Neuronal stem cell (in vitro differentiated cells): ENCODE results near the gene PAXX.

ENCODE experiments used
- DNase-seq: peaks from one replicate; pipeline ENCODE4 v3.0.0-alpha.2; 2013; ENCODE audit warnings: low spot score
- H2AFZ ChIP-seq: one replicate; pipeline ENCODE4 v1.6.1; 2013; ENCODE audit warnings: mild to moderate bottlenecking, low read length, inconsistent platforms
- H2AK5ac ChIP-seq: 2 replicates; pipeline ENCODE4 v1.6.1; 2013; ENCODE audit warnings: low read depth, mild to moderate bottlenecking, inconsistent platforms, low read length, moderate library complexity, mixed read lengths
- H2BK120ac ChIP-seq: 2 replicates; pipeline ENCODE4 v1.6.1; 2013; ENCODE audit warnings: low read depth, mild to moderate bottlenecking, inconsistent platforms, low read length, moderate library complexity, mixed read lengths
- H2BK12ac ChIP-seq: one replicate; pipeline ENCODE4 v1.6.1; 2013; ENCODE audit warnings: low read length, inconsistent platforms
- H2BK15ac ChIP-seq: 2 replicates; pipeline ENCODE4 v1.6.1; 2013; ENCODE audit warnings: mild to moderate bottlenecking, low read length, inconsistent platforms, mixed read lengths
- H2BK5ac ChIP-seq: one replicate; pipeline ENCODE4 v1.6.1; 2013; ENCODE audit warnings: inconsistent platforms, mild to moderate bottlenecking, low read length, moderate library complexity
- H3K14ac ChIP-seq: one replicate; pipeline ENCODE4 v1.6.1; 2013; ENCODE audit warnings: low read length, inconsistent platforms
- H3K18ac ChIP-seq: 2 replicates; pipeline ENCODE4 v1.6.1; 2013; ENCODE audit warnings: low read length, inconsistent platforms
- H3K23ac ChIP-seq: 2 replicates; pipeline ENCODE4 v1.6.1; 2013; ENCODE audit warnings: low read depth, mild to moderate bottlenecking, mixed read lengths, low read length, inconsistent platforms; ENCODE audit not compliant: poor library complexity
- H3K27ac ChIP-seq: replicated peaks from 3 replicates; pipeline ENCODE4 v1.5.1; 2013; ENCODE audit warnings: low read length, inconsistent platforms
- H3K27me3 ChIP-seq, 3 experiments: 2 replicates each; pipeline ENCODE4 v1.6.1; 2013; ENCODE audit warnings: low read length in 3 of 3, mild to moderate bottlenecking in 2 of 3, inconsistent platforms in 1 of 3, low read depth in 1 of 3, mixed read lengths in 1 of 3, moderate library complexity in 1 of 3; ENCODE audit not compliant: control insufficient read depth in 3 of 3, insufficient read depth in 3 of 3
- H3K36me3 ChIP-seq, 2 donors: replicated peaks in 1 of 2; 2 replicates each; pipeline ENCODE4 v1.6.1; 2013; ENCODE audit warnings: low read length in 2 of 2; ENCODE audit not compliant: control insufficient read depth in 2 of 2, insufficient read depth in 2 of 2
- H3K4ac ChIP-seq: 2 replicates; pipeline ENCODE4 v1.6.1; 2013; ENCODE audit warnings: inconsistent platforms, mild to moderate bottlenecking, low read length, moderate library complexity
- H3K4me1 ChIP-seq, 2 donors: 1 replicate in 1 of 2; 2 replicates in 1 of 2; pipeline ENCODE4 v1.6.1; 2013; ENCODE audit warnings: low read length in 2 of 2, low read depth in 1 of 2; ENCODE audit not compliant: control insufficient read depth in 2 of 2, insufficient read depth in 1 of 2
- H3K4me2 ChIP-seq: one replicate; pipeline ENCODE4 v1.6.1; 2013; ENCODE audit warnings: mild to moderate bottlenecking, low read length, inconsistent platforms; ENCODE audit not compliant: insufficient read depth, poor library complexity, severe bottlenecking
- H3K4me3 ChIP-seq, 2 donors: 2 replicates each; pipeline ENCODE4 v1.5.1; 2013; ENCODE audit warnings: low read length in 2 of 2, mild to moderate bottlenecking in 2 of 2, inconsistent platforms in 1 of 2, moderate library complexity in 1 of 2
- H3K79me1 ChIP-seq: one replicate; pipeline ENCODE4 v1.6.1; 2013; ENCODE audit warnings: low read depth, mild to moderate bottlenecking, inconsistent platforms, low read length, moderate library complexity
- H3K9ac ChIP-seq: one replicate; pipeline ENCODE4 v1.6.1; 2013; ENCODE audit warnings: mild to moderate bottlenecking, low read depth, low read length, inconsistent platforms; ENCODE audit not compliant: poor library complexity
- H3K9me3 ChIP-seq, 2 donors: replicated peaks in 1 of 2; 2 replicates each; pipeline versions ENCODE3 to v1.6.1; 2013; ENCODE audit warnings: low read length in 2 of 2, mild to moderate bottlenecking in 2 of 2, inconsistent platforms in 1 of 2, low read depth in 1 of 2, mixed read lengths in 1 of 2, moderate library complexity in 1 of 2; ENCODE audit not compliant: control insufficient read depth in 2 of 2, insufficient read depth in 1 of 2
- H4K8ac ChIP-seq: one replicate; pipeline ENCODE4 v1.6.1; 2013; ENCODE audit warnings: low read depth, mild to moderate bottlenecking, inconsistent platforms, low read length, moderate library complexity
- H4K91ac ChIP-seq: one replicate; pipeline ENCODE4 v1.6.1; 2013; ENCODE audit warnings: low read length, low read depth, mild to moderate bottlenecking, inconsistent platforms; ENCODE audit not compliant: poor library complexity
- whole genome bisulfite sequencing, 2 donors: extraction: QIAGEN DNeasy Blood & Tissue Kit; methylation state at CpG; one replicate each; pipeline ENCODE4 v1.1.7; 2013; ENCODE audit warnings: missing lambda C conversion rate in 2 of 2, mixed read lengths in 1 of 2; ENCODE audit not compliant: insufficient read length in 2 of 2, insufficient replicate concordance in 1 of 2; ENCODE audit errors: extremely low coverage in 2 of 2; 5-methylcytosine and 5-hydroxymethylcytosine counted together

PAXX gene

DNA sequence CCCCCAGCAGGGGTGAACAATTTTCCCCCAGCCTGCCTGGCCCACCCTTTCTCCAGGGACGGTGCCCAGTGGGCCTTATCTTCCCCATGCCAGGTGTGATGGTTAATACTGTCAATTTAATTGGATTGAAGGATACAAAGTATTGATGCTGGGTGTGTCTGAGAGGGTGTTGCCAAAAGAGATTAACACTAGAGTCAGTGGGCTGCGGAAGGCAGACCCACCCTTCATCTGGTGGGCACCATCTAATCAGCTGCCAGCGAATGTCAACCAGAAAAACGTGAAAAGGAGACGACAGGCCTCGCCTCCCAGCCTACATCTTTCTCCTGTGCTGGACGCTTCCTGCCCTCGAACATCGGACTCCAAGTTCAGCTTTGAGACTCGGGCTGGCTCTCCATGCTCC, 45.3 kb downstream of the PAXX start:
- H3K4me1 ChIP-seq: peaks cover 3 to 22% of the 10 kb centered on the region in 2 donors
- H4K8ac ChIP-seq: no peak overlapping the region
- H2BK120ac ChIP-seq: no peak overlapping the region
- H3K14ac ChIP-seq: no peak overlapping the region
- peaks cover 3 to 23% of the 10 kb centered on the region in 2 donors for H3K36me3 ChIP-seq
- no peak overlapping the region for H2BK15ac ChIP-seq
- no CpG with 5 or more reads among the region's 10 CpGs for WGBS, 2 donors
- H3K23ac ChIP-seq: no peak overlapping the region
- DNase-seq: no peak
- H3K27me3 ChIP-seq: no peaks in the 10 kb centered on the region
- no peak overlapping the region for H3K18ac ChIP-seq
- H3K9me3 ChIP-seq: no peaks in the 10 kb centered on the region
- H3K4me3 ChIP-seq: no peak overlapping the region
- no peak overlapping the region for H2BK12ac ChIP-seq
- no peak overlapping the region for H2BK5ac ChIP-seq
- H2AK5ac ChIP-seq: no peak overlapping the region
- no peak overlapping the region for H2AFZ ChIP-seq
- H3K79me1 ChIP-seq: peaks cover 4% of the 10 kb centered on the region
- no peak overlapping the region for H3K27ac ChIP-seq
- H3K4me2 ChIP-seq: no peak overlapping the region
- H4K91ac ChIP-seq: no peak overlapping the region
- peak overlapping the region; percentile 12 for H3K9ac ChIP-seq
- H3K4ac ChIP-seq: no peak overlapping the region

DNA sequence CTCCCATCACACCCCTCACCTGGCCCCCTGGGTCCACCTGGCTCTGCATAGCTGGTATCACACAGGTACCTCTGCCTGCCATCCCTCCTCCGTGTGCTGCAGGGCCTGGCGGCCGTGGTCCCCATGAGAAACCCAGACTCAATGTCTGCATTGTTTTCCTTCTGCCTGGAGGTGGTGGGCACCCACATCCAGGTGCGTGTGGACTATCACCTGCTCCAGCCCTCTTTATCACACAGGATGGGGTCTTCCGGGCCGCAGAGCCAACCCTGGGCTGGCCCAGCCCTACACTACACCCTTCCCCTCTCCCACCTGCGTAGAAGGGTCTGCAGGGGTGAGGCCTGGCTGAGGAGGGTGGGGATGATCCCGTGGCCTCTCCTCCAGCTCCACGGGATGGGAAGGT, 46.7 kb downstream of the PAXX start:
- Histone ChIP-seq H3K9ac (peak overlapping the region; percentile 50), H3K27ac (no peak overlapping the region), H3K18ac (no peak overlapping the region), H2BK12ac (no peak overlapping the region), H3K27me3 (no peaks in the 10 kb centered on the region), H4K8ac (no peak overlapping the region), H2AFZ (no peak overlapping the region), H3K4ac (no peak overlapping the region), H2BK120ac (no peak overlapping the region), H3K23ac (peak overlapping the region; percentile 73), H3K9me3 (no peaks in the 10 kb centered on the region), H3K14ac (no peak overlapping the region), H2BK15ac (no peak overlapping the region), H2BK5ac (peak overlapping the region; percentile 93), H3K79me1 (peaks cover 2% of the 10 kb centered on the region), H3K4me3 (no peak overlapping the region), H4K91ac (no peak overlapping the region), H3K4me1 (peaks cover 3 to 31% of the 10 kb centered on the region in 2 donors), H3K4me2 (no peak overlapping the region), H2AK5ac (no peak overlapping the region), H3K36me3 (peaks cover 3 to 23% of the 10 kb centered on the region in 2 donors)
- WGBS, 2 donors: no CpG with 5 or more reads among the region's 9 CpGs
- no peak for DNase-seq

DNA sequence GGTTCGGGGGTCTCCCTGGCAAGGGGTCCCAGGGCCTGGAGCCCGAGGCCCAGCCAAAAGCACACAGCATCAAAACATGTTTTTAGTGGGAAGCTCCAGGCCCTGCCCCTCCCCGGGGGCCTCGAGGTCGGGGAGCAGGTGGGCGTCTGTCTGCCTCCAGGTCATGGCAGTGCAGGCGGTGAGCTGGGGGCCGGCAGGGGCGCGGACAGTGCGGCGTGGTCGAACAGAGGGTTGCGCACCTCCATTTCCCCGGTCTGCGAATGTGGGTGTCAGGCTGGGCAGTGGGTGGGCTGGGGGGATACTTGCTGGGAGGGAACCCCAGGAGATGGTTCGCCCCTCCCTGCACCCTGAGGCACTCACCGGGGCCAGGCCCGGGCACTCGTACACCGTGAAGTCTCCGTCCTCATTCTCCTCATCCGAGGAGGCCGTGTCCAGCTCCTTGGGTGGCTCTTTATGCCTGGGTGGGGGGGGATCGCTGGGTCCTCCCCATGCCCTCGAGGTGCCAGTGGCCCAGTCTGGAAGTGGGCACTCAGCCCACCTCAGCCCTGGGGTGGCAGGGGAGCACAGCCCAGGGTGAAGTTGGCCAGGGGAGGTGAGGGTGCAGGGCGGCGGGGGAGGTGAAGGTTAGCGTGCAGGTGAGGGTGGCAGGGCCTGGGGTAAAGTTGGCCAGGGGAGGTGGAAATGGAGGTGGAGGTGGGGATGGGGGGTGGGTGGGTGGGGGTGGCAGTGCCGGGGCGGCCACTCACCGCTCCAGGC, 47.6 kb downstream of the PAXX start:
- Histone ChIP-seq H2BK15ac (no peak overlapping the region), H3K4me2 (no peak overlapping the region), H3K27me3 (peaks cover 0 to 5% (median 0%) of the 10 kb centered on the region in 3 experiments), H3K4ac (no peak overlapping the region), H3K79me1 (peaks cover 7% of the 10 kb centered on the region), H3K27ac (no peak overlapping the region), H4K8ac (no peak overlapping the region), H3K23ac (no peak overlapping the region), H3K36me3 (peaks cover 3 to 23% of the 10 kb centered on the region in 2 donors), H3K18ac (no peak overlapping the region), H3K4me3 (no peak overlapping the region), H2BK120ac (no peak overlapping the region), H2BK12ac (no peak overlapping the region), H2AK5ac (no peak overlapping the region), H2AFZ (no peak overlapping the region), H4K91ac (no peak overlapping the region), H3K4me1 (peaks cover 6 to 40% of the 10 kb centered on the region in 2 donors), H3K14ac (peak overlapping the region; percentile 38), H3K9me3 (no peaks in the 10 kb centered on the region), H2BK5ac (no peak overlapping the region), H3K9ac (no peak overlapping the region)
- no peak for DNase-seq
- no CpG with 5 or more reads among the region's 32 CpGs for WGBS, 2 donors

DNA sequence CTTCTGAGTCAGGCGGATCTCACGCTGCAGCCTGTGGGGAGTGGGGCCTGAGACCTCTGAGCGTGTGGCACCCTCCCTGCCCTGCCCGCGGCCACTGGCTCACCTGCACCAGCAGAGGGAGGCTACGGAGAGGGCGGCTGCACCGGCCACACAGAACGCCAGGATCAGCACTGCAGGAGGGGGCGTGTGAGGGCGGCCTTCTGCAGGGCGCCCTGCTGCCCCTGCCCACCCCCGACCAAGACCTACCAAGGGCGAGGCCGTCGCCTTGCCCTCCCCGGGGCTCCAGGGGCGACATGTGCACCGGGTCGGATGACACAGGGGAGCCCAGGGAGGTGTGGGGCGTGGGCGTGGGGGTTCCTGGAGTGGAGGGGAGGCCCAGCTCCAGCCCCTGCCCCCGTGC, 48.3 kb downstream of the PAXX start:
- WGBS, 2 donors: no CpG with 5 or more reads among the region's 23 CpGs
- H3K79me1 ChIP-seq: peaks cover 7% of the 10 kb centered on the region
- no peak overlapping the region for H2AK5ac ChIP-seq
- H3K4me3 ChIP-seq: peak overlapping the region in 1 of 2 donors; percentile 38
- no peak overlapping the region for H2BK12ac ChIP-seq
- H2BK15ac ChIP-seq: no peak overlapping the region
- DNase-seq: no peak
- H3K4ac ChIP-seq: no peak overlapping the region
- peaks cover 8 to 40% of the 10 kb centered on the region in 2 donors for H3K4me1 ChIP-seq
- H3K9ac ChIP-seq: no peak overlapping the region
- no peak overlapping the region for H4K91ac ChIP-seq
- H3K36me3 ChIP-seq: peaks cover 3 to 23% of the 10 kb centered on the region in 2 donors
- H3K4me2 ChIP-seq: no peak overlapping the region
- peaks cover 0 to 12% (median 0%) of the 10 kb centered on the region in 3 experiments for H3K27me3 ChIP-seq
- no peak overlapping the region for H3K14ac ChIP-seq
- no peaks in the 10 kb centered on the region for H3K9me3 ChIP-seq
- no peak overlapping the region for H4K8ac ChIP-seq
- no peak overlapping the region for H2BK120ac ChIP-seq
- peak overlapping the region; percentile 54 for H2AFZ ChIP-seq
- peak overlapping the region; percentile 31 for H3K23ac ChIP-seq
- no peak overlapping the region for H3K18ac ChIP-seq
- H3K27ac ChIP-seq: no peak overlapping the region
- H2BK5ac ChIP-seq: no peak overlapping the region
